Liver (tissue), 9 donors: ENCODE data around the gene NIPAL1. TPM values are rescaled to one million over a fixed set of nuclear protein-coding genes. Genes with fewer than 3 reads are reported as not detected.

ENCODE experiments used
- DNase-seq: peaks from one replicate; pipeline ENCODE4 v3.0.0-alpha.2; 2017; ENCODE audit warnings: low spot score
- H3K27ac ChIP-seq, 2 donors: one replicate each; pipeline ENCODE4 v1.7.0; 2013; ENCODE audit warnings: inconsistent platforms in 2 of 2, low read length in 2 of 2, control low read depth in 1 of 2, low read depth in 1 of 2, mild to moderate bottlenecking in 1 of 2
- H3K27me3 ChIP-seq, 4 donors: one replicate each; pipeline versions ENCODE4 v1.6.1 to v1.7.0; 2013; ENCODE audit warnings: low read length in 3 of 4, inconsistent platforms in 1 of 4, mild to moderate bottlenecking in 1 of 4, moderate library complexity in 1 of 4; ENCODE audit not compliant: control insufficient read depth in 4 of 4, insufficient read depth in 4 of 4
- H3K36me3 ChIP-seq, 4 donors: one replicate each; pipeline versions ENCODE4 v1.6.1 to v1.7.0; 2013; ENCODE audit warnings: low read length in 3 of 4, mild to moderate bottlenecking in 3 of 4, low read depth in 1 of 4, moderate library complexity in 1 of 4; ENCODE audit not compliant: control insufficient read depth in 4 of 4, insufficient read depth in 3 of 4
- H3K4me1 ChIP-seq, 4 donors: one replicate each; pipeline versions ENCODE4 v1.6.1 to v1.7.0; 2013; ENCODE audit warnings: low read length in 3 of 4, mild to moderate bottlenecking in 3 of 4, moderate library complexity in 1 of 4; ENCODE audit not compliant: control insufficient read depth in 4 of 4, insufficient read depth in 4 of 4
- H3K4me3 ChIP-seq, 3 donors: one replicate each; pipeline versions ENCODE4 v1.6.1 to v1.7.0; 2013; ENCODE audit warnings: low read length in 3 of 3, control low read depth in 1 of 3, low read depth in 1 of 3, mild to moderate bottlenecking in 1 of 3
- H3K9ac ChIP-seq, 2 donors: one replicate each; pipeline ENCODE4 v1.7.0; 2013; ENCODE audit warnings: low read length in 2 of 2, mild to moderate bottlenecking in 2 of 2, moderate library complexity in 2 of 2, control low read depth in 1 of 2, low read depth in 1 of 2
- H3K9me3 ChIP-seq, 4 donors: one replicate each; pipeline versions ENCODE4 v1.6.1 to v1.7.0; 2013; ENCODE audit warnings: low read length in 3 of 4; ENCODE audit not compliant: control insufficient read depth in 4 of 4
- ATF3 ChIP-seq: IDR thresholded peaks from 2 replicates; pipeline ENCODE4 v1.6.1; 2016; ENCODE audit warnings: antibody characterized with exemption
- CTCF ChIP-seq: fragments of 150-350 bp; IDR thresholded peaks from 2 replicates; pipeline ENCODE4 v1.5.1; 2017; ENCODE audit warnings: improper control_type of control experiment, low read depth, low read length; ENCODE audit not compliant: missing input control
- EGR1 ChIP-seq, 2 donors: IDR thresholded peaks; 2 replicates each; pipeline ENCODE4 v1.6.1; 2016 to 2018; ENCODE audit warnings: antibody characterized with exemption in 2 of 2, low read depth in 2 of 2
- FOXA1 ChIP-seq: IDR thresholded peaks from 2 replicates; pipeline ENCODE4 v1.6.1; 2016; ENCODE audit warnings: antibody characterized with exemption
- FOXA2 ChIP-seq: IDR thresholded peaks from 2 replicates; pipeline ENCODE4 v1.6.1; 2016; ENCODE audit warnings: antibody characterized with exemption
- GABPA ChIP-seq, 2 donors: IDR thresholded peaks in 1 of 2; conservative IDR thresholded peaks in 1 of 2; 2 replicates each; pipeline ENCODE4 v1.6.1; 2016; ENCODE audit warnings: antibody characterized with exemption in 2 of 2, mild to moderate bottlenecking in 1 of 2, moderate library complexity in 1 of 2
- HNF4A ChIP-seq, 2 donors: conservative IDR thresholded peaks; 2 replicates each; pipeline ENCODE4 v1.6.1; 2016; ENCODE audit warnings: antibody characterized with exemption in 2 of 2, mild to moderate bottlenecking in 2 of 2
- HNF4G ChIP-seq: IDR thresholded peaks from 2 replicates; pipeline ENCODE4 v1.6.1; 2016; ENCODE audit warnings: antibody characterized with exemption
- JUND ChIP-seq, 2 donors: IDR thresholded peaks; 2 replicates each; pipeline ENCODE4 v1.6.1; 2016; ENCODE audit warnings: antibody characterized with exemption in 2 of 2
- MAX ChIP-seq: IDR thresholded peaks from 2 replicates; pipeline ENCODE4 v1.6.1; 2016; ENCODE audit warnings: antibody characterized with exemption
- NR2F2 ChIP-seq: IDR thresholded peaks from 2 replicates; pipeline ENCODE4 v1.6.1; 2016; ENCODE audit warnings: antibody characterized with exemption
- RAD21 ChIP-seq, 2 donors: IDR thresholded peaks; 2 replicates each; pipeline ENCODE4 v1.6.1; 2016; ENCODE audit warnings: antibody characterized with exemption in 2 of 2, mild to moderate bottlenecking in 2 of 2
- REST ChIP-seq: IDR thresholded peaks from 2 replicates; pipeline ENCODE4 v1.6.1; 2016; ENCODE audit warnings: antibody characterized with exemption, mild to moderate bottlenecking
- RXRA ChIP-seq, 2 donors: IDR thresholded peaks; 2 replicates each; pipeline ENCODE4 v1.6.1; 2017 to 2018; ENCODE audit warnings: antibody characterized with exemption in 2 of 2, mild to moderate bottlenecking in 1 of 2
- SP1 ChIP-seq: IDR thresholded peaks from 2 replicates; pipeline ENCODE4 v1.6.1; 2018; ENCODE audit warnings: antibody characterized with exemption, mild to moderate bottlenecking
- TAF1 ChIP-seq: conservative IDR thresholded peaks from 2 replicates; pipeline ENCODE4 v1.6.1; 2016; ENCODE audit warnings: antibody characterized with exemption, mild to moderate bottlenecking
- YY1 ChIP-seq: IDR thresholded peaks from 2 replicates; pipeline ENCODE4 v1.6.1; 2016; ENCODE audit warnings: antibody characterized with exemption, mild to moderate bottlenecking
- ZBTB33 ChIP-seq: IDR thresholded peaks from 2 replicates; pipeline ENCODE4 v1.6.1; 2016; ENCODE audit warnings: antibody characterized with exemption
- WGBS: extraction: QIAGEN DNeasy Blood & Tissue Kit; methylation state at CpG from one replicate; pipeline ENCODE4 v1.1.7; 2013; 5-methylcytosine and 5-hydroxymethylcytosine counted together
- polyA plus RNA-seq, 2 donors: library from polyadenylated mRNA; stranded (reverse) in 1 of 2; unstranded in 1 of 2; fragments of 200-250 nt in 1 of 2; fragments of >200 nt in 1 of 2; fragmentation: Nextera tagmentation in 1 of 2; extraction: Ambion mirVana in 1 of 2; gene quantifications; one replicate each; pipeline versions ENCODE4 v1.2.1 to v1.2.3, GENCODE V29; 2013 to 2015
- total RNA-seq, 2 donors: library from RNA; depleted of rRNA; stranded (reverse); fragments of >200 nt; gene quantifications; one replicate each; pipeline ENCODE4 v1.2.3, GENCODE V29; 2014
- donor health status: healthy.
- donor health status: healthy.
- donor health status: healthy.
- donor health status: healthy.
- donor health status: healthy.

The NIPAL1 gene
- total and polyA plus RNA-seq, 4 donors = 2.5 to 10.7 (median 6.1) TPM

GRCh38 chr4:48017108-48017571 is 568 bp downstream of the NIPAL1 start:
- no peaks in the 10 kb centered on the region for H3K9me3 ChIP-seq
- peak overlapping the region; percentile 82 to 95 for H3K27ac ChIP-seq
- peak overlapping the region; percentile 80 to 93 (median 84) for H3K4me3 ChIP-seq
- peak; percentile 59 for DNase-seq
- H3K4me1 ChIP-seq = peaks cover 0 to 27% (median 15%) of the 10 kb centered on the region in 4 donors
- TF ChIP-seq JUND (IDR thresholded peaks at IDR 0.05) (no peak), ATF3 (no peak), SP1 (no peak), RXRA (IDR thresholded peaks at IDR 0.05) (no peak), EGR1 (IDR thresholded peaks at IDR 0.05; ENCODE audit: low read depth in 2 of 2) (peak in 1 of 2 donors; percentile 50)
- 1% methylated on average over 35 of the region's 35 CpGs for WGBS
- peak overlapping the region; percentile 63 to 80 for H3K9ac ChIP-seq
- H3K36me3 ChIP-seq = no peaks in the 10 kb centered on the region
- H3K27me3 ChIP-seq = no peaks in the 10 kb centered on the region

DNA sequence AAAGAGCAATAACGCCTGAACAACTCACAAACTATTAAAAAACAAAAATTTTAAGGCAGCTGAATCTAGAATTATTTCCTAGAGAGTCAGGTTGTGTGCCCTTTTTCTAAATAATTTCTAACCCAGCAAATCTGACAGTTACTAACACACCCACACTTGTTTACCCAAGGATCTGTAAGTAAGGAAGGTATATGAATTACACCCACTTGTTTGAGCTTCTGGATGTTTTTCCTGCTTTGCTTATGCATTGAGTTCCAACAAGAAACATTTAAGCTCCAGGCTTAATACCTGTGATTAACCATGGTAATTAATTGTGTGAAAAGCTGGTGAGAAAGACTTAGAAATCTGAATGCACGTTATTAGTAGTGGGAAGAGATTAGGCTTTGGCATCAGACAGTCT is 1.5 kb downstream of the NIPAL1 start:
- Histone ChIP-seq H3K4me1 (peaks cover 0 to 27% (median 15%) of the 10 kb centered on the region in 4 donors), H3K36me3 (no peaks in the 10 kb centered on the region), H3K4me3 (no peak overlapping the region), H3K9me3 (no peaks in the 10 kb centered on the region), H3K27me3 (no peaks in the 10 kb centered on the region), H3K27ac (no peak overlapping the region), H3K9ac (no peak overlapping the region)
- TF ChIP-seq CTCF (no peak), ATF3 (no peak)
- WGBS = 74% methylated on average over 2 of the region's 2 CpGs
- DNase-seq = no peak

GRCh38 chr4:48021100-48021499 is 4.5 kb downstream of the NIPAL1 start:
- DNase-seq = no peak
- H3K4me3 ChIP-seq = no peak overlapping the region
- H3K27ac ChIP-seq = no peak overlapping the region
- no peaks in the 10 kb centered on the region for H3K9me3 ChIP-seq
- no peaks in the 10 kb centered on the region for H3K27me3 ChIP-seq
- 43% methylated on average over 1 of the region's 1 CpG for WGBS
- H3K36me3 ChIP-seq = peaks cover 0 to 10% (median 3%) of the 10 kb centered on the region in 4 donors
- H3K9ac ChIP-seq = no peak overlapping the region
- TF ChIP-seq GABPA (IDR thresholded peaks at IDR 0.05 in 1 of 2, conservative IDR thresholded peaks at IDR 0.05 in 1 of 2) = no peak
- no peak for TF ChIP-seq HNF4A (conservative IDR thresholded peaks at IDR 0.05)
- TF ChIP-seq NR2F2 = no peak
- no peak for TF ChIP-seq FOXA2
- no peak for TF ChIP-seq SP1
- TF ChIP-seq JUND (IDR thresholded peaks at IDR 0.05) = no peak
- no peak for TF ChIP-seq RAD21 (IDR thresholded peaks at IDR 0.05)
- TF ChIP-seq ATF3 = no peak
- TF ChIP-seq MAX = no peak
- TF ChIP-seq TAF1 = no peak
- TF ChIP-seq REST = no peak
- TF ChIP-seq RXRA (IDR thresholded peaks at IDR 0.05) = no peak
- no peak for TF ChIP-seq ZBTB33
- no peak for TF ChIP-seq YY1
- no peak for TF ChIP-seq HNF4G
- no peak for TF ChIP-seq EGR1 (IDR thresholded peaks at IDR 0.05; ENCODE audit: low read depth in 2 of 2)
- no peak for TF ChIP-seq FOXA1
- H3K4me1 ChIP-seq = peaks cover 0 to 17% (median 9%) of the 10 kb centered on the region in 4 donors
